HG02973 (cell line): ENCODE results near the gene PTGES3.

ENCODE experiments used
- ATAC-seq: cut with Tn5 transposase; IDR thresholded peaks from one replicate; pipeline ENCODE4 v1.9.1; 2021; ENCODE audit warnings: moderate library complexity; ENCODE audit not compliant: unreplicated experiment

Gene PTGES3

GRCh38 chr12:56630180-56630632 is 57.9 kb downstream of the PTGES3 start, which contains the start of gene BAZ2A:
Gene BAZ2A, minus strand, starts transcription at chr12:56630326. Its CDS starts 12,796 bp downstream, at chr12:56617530.
- peak; percentile 54 for ATAC-seq

GRCh38 chr12:56629459-56630179 is 58.5 kb downstream of the PTGES3 start:
- ATAC-seq: peak; percentile 0

GRCh38 chr12:56628671-56629458 is 59.2 kb downstream of the PTGES3 start:
- no peak for ATAC-seq

- ATAC-seq: no peak
These were observed 61.4 kb downstream of the PTGES3 start for GRCh38 chr12:56626701-56627100.

DNA sequence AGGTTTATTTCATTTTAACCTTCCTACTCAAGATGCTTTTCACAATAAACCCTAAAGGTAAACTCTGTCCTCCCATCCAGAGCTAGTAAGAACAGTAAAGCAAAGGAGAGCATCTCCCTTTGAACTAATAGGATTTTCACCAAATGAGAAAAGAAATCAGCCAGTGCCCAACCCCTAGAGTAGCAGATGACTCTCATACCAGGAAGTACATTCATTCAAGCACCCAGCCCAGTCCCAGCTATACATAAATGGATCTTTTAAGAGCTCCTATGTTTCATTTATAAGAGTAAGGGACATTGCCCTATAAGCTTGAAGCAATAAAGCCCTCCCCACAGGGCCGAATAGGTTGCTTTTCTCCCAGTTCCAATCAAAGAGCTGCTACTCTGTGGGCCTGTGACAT is 65.5 kb downstream of the PTGES3 start:
- no peak for ATAC-seq

DNA sequence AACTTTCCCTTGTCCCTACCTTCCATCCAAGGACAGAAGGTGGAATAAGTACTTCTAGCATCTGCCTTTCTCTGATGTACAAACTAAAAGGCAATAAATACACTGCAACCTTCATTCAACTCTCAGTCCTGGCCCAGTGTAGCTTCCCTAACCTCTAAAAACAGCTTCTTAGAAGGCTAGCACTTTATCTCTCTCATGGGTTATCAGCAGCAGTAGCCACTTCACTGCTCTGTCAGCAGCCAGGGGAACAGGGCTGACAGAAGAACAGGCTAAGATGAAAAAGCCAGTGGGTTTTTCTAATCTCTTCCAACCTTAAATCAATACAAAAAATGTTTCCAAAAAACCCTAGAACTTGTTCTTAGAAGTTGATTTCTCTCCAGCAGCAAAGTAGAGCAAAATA is 71.2 kb downstream of the PTGES3 start:
- ATAC-seq: no peak

- ATAC-seq: no peak
These were observed 71.8 kb downstream of the PTGES3 start for GRCh38 chr12:56616244-56616643.

GRCh38 chr12:56614627-56615026 is 73.5 kb downstream of the PTGES3 start:
- ATAC-seq: no peak
